Mononuclear cell (primary cell): ENCODE data around the gene UGT1A5. TPM values are rescaled to one million over a fixed set of nuclear protein-coding genes. Genes with fewer than 3 reads are reported as not detected.
"Not testable (repeated sequence)": the region's sequence is repeated elsewhere in the genome, so short reads cannot be mapped to it uniquely, and the experiment has no call there.

ENCODE experiments used
- H3K27me3 ChIP-seq: 2 replicates; pipeline ENCODE4 v1.6.0; 2011; ENCODE audit warnings: low read length, control low read depth; ENCODE audit not compliant: insufficient read depth
- H3K4me1 ChIP-seq: 2 replicates; pipeline ENCODE4 v1.5.1; 2011; ENCODE audit warnings: mild to moderate bottlenecking, low read length, control low read depth; ENCODE audit not compliant: insufficient read depth
- H3K4me3 ChIP-seq: 2 replicates; pipeline ENCODE4 v1.5.1; 2011; ENCODE audit warnings: mild to moderate bottlenecking, low read length, moderate library complexity
- H3K9me3 ChIP-seq: 2 replicates; pipeline ENCODE4 v1.5.1; 2011; ENCODE audit warnings: low read depth, mild to moderate bottlenecking, control low read depth, low read length
- total RNA-seq: library from RNA; depleted of rRNA; stranded (reverse); fragments of >200 nt; gene quantifications from one replicate; pipeline ENCODE4 v1.2.3, GENCODE V29; 2012

Gene UGT1A5
- total RNA-seq, 1 donor = not detected

DNA sequence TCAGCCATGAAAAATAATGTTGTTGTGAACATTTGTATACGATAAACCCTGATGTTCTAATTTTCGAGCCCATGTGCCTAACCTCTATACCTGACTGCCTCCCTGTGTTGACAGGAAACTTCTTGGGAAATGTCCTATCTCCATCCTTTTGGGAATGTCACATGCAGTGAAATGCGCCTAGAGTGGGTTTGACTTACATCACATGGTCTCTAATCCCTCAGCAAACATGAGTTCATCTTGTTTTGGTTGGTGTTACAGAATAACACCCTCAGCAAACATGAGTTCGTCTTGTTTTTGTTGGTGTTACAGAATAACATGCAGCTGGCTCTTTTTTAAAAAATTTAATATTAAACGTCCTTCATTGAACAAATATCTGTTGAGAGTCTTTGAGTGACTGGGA, 24.4 kb upstream of the UGT1A5 start:
- H3K27me3 ChIP-seq = no peaks in the 10 kb centered on the region
- no peak overlapping the region for H3K4me3 ChIP-seq
- H3K4me1 ChIP-seq = no peaks in the 10 kb centered on the region
- H3K9me3 ChIP-seq = no peaks in the 10 kb centered on the region

DNA sequence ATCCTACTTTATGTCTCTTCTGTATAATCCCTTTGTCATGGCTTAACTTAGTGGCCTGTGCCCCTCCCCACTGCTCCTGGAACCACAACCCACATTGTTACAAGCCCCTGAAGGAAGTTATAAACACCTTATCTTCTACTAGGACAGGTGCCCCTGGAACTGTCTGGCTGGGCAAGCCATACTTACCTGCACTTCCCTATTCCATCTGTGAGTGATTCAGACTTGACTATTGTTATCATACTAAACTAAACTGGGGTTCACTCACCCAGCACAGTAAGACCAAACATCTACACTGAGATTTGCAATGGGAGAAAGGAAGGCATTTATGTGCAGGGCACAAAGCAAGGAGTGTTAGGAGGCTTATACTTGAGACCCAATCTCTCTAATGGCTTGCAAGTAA, 23.7 kb upstream of the UGT1A5 start:
- Histone ChIP-seq H3K4me1 (no peaks in the 10 kb centered on the region), H3K27me3 (no peaks in the 10 kb centered on the region), H3K9me3 (no peaks in the 10 kb centered on the region), H3K4me3 (no peak overlapping the region)

DNA sequence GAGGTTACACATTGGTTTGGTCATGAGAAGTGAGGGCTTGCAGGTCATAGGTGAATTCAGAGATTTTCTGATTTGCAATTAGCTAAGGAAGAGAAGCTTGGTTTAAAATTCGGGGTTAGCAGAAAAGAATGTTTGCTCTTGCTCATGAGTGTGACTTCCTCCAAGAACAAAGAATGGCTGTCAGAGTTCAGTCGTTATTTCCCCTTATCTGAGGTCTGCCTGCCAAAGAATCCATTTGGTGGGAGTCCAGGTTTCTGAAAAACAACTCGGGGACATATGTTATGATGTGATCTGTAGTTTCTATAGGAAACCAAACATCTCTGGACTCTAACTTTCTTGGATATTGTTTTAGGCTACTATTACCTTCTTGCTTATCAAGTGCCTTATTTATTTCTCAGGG, 23.2 kb upstream of the UGT1A5 start:
- Histone ChIP-seq H3K27me3 (no peaks in the 10 kb centered on the region), H3K4me1 (no peaks in the 10 kb centered on the region), H3K9me3 (no peaks in the 10 kb centered on the region), H3K4me3 (no peak overlapping the region)

DNA sequence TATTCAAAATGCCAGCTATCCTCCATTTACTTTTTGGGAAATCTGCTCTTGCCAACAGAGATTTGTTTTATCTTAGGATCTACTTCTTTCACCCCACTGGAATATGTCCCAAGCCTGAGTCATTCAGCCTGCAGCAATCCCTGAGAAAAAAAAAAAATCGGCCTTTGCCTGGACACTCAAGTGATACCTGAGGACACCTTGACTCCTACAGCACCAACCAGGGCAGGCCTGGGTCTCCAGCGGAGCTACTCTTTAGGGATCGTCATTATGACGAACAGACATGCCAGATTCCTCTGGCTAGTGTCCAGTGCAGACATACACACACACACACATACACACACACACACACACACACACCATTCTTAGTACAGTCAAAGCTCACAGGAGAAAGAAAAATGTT, 22.3 kb upstream of the UGT1A5 start:
- H3K4me1 ChIP-seq = no peaks in the 10 kb centered on the region
- no peaks in the 10 kb centered on the region for H3K27me3 ChIP-seq
- H3K4me3 ChIP-seq = no peak overlapping the region
- no peaks in the 10 kb centered on the region for H3K9me3 ChIP-seq

DNA sequence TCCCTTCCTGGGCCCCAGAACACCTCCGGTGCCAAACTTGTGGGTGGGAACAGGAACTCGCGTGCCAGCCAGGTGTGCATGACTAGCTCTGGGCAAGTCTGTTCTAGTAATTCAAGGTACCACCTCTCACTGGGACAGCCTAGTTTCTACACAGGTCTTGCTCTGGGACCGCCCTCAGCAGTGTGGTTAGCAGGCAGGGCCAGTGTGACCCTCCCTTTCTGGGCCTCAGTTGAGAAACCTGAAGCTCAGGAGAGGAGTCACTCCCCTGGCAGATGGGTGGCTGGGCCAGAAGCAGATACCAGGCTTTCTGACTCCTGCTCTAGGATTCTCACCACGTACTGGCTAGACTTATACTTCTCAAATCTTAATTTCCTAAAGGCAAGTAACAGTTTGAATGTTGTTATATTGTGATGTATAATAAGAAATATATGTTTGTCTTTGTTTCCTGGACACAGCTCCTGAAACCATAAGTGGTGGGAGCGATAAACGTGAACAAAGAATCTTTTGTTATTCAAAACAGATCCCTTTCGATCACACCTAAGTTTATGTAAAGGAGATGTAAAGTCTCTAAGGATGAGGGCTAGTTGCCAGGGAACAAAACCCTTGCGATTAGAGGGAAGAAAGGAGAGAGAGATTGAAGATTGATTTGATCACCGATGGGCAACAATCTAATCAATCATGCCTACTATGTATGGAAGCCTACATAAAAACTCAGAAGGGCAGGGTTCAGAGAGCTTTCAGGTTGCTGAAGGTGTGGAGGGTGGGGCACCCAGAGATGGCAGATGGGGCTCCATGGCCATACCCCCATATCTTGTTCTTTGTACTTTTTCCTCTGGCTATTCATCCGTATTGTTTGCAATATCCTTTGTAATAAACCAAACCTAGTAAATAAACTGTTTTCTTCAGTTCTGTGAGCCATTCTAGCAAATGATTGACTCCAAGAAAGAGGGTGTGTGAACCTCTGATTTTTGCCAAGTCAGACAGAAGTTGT, 21.0 kb upstream of the UGT1A5 start:
- Histone ChIP-seq H3K27me3 (no peaks in the 10 kb centered on the region), H3K9me3 (no peaks in the 10 kb centered on the region), H3K4me1 (no peaks in the 10 kb centered on the region), H3K4me3 (no peak overlapping the region)

DNA sequence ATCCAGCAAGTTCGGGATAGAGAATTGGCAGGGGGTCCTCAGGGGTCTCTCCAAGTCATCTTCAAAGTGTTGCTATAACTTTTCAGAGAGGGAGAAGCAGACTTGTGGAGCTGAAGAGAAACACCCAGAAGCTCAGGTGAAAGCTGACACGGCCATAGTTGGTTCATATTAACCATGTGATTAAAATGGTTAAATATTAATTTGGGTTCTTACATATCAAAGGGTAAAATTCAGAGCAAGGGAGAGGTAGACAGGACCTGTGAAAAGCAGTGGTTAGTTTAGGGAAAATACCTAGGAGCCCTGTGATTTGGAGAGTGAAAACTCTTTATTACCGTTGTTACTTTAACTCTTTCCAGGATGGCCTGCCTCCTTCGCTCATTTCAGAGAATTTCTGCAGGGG, 20.1 kb upstream of the UGT1A5 start, which contains the start of gene UGT1A6:
UGT1A6 (plus strand) TSS at position 243 of the 400 bp plus-strand sequence; CDS start at position 358, 115 bp downstream.
- no peaks in the 10 kb centered on the region for H3K27me3 ChIP-seq
- no peaks in the 10 kb centered on the region for H3K4me1 ChIP-seq
- no peak within 1 kb of the TSS for H3K4me3 ChIP-seq
- H3K9me3 ChIP-seq = no peaks in the 10 kb centered on the region

DNA sequence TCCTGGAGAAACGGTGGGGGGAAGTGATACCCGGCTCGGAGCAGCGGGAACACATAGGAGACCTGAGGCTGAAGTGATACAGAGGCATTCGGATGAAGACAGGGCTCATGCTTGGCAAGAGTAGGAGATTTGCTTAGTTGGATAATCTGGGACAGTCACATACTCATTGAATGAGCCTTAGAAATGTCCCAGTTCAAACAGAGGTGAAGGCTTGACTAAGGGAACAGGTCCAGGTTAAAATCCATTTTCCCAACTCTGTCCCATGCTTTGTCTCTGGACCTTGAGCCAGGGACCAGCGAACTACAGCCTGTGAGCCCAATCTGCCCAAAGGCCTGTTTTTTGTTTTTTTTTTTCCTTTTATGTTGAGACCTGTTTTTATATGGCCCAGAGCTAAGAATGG, 18.7 kb upstream of the UGT1A5 start:
- Histone ChIP-seq H3K4me3 (no peak overlapping the region), H3K27me3 (no peaks in the 10 kb centered on the region), H3K4me1 (no peaks in the 10 kb centered on the region), H3K9me3 (no peaks in the 10 kb centered on the region)

DNA sequence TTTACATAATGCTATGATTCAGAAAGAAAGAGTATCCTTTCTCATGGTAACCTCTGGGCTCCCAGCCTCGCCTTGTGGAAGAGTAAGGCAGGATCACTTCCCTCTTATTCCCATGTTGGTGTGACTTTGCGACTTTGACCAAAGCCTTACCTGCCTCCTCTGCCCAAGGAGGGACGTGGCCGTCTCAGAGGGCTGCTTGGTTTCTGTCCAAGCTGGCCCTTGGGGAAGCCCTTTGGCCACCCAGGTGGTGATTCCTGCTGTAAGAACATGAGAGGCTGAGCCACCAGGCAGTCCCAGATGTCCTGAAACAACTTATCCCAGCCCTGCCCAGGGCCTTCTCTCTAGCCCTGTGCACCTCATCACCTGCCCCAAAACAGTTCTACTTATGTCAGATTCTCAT, 14.0 kb upstream of the UGT1A5 start:
- no peaks in the 10 kb centered on the region for H3K9me3 ChIP-seq
- no peaks in the 10 kb centered on the region for H3K27me3 ChIP-seq
- no peak overlapping the region for H3K4me3 ChIP-seq
- H3K4me1 ChIP-seq = no peaks in the 10 kb centered on the region

DNA sequence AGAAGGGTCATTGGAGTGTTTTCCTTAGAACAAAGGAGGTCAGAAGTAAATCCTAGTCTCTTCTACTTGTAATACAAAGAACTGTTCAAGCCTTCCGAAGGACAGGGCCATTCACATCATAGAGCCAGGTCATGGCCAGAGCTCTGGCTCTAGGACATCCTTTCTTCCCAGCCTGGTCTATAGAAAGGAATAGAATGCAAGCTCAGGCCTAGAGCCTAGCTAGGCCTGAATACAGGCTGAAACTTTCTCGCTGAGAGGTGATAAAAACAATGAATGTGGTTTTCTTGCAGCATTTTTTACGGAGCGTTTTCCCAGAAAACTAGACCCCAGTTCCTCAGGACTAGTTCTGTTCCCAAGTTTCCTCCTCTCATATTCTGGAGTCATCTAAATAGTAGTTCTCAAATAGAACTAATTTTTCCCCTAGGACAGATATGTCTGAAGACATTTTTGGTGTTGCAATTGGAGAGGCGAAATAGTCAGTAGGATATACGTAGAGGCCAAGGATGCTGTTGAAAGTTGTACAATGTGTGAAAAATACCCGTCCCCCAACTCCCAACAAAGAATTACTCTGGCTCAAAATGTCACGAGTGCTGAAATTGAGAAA, 13.2 kb upstream of the UGT1A5 start:
- Histone ChIP-seq H3K9me3 (no peaks in the 10 kb centered on the region), H3K4me1 (no peaks in the 10 kb centered on the region), H3K27me3 (no peaks in the 10 kb centered on the region), H3K4me3 (no peak overlapping the region)

DNA sequence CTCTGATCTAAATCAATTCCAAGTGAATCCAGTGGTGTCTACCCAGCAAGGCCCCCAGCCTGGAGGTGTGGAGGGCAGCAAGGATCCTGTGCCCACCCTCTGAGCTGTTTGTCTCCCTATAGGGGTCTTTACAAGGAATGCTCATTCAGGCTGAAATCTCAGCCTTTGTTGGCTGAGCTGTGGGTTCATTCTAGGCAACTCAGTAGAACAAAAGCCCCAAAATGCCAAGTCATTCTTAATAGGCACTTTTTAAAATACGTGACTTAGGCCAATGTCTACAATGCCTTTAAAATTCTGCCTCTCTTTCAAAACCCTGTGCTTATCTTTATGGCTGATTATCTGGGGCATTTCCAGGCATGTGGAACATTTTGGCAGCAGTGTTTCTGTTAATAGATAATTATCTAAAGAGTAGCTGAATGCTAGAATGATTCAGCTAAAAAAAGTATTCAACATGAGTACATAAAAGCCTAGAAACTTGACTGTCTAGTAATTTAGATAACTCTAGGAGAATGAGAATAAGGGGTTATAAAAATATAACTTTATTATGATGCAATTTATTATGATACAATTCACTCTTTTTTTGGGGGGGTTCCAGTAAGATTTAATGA, 12.6 kb upstream of the UGT1A5 start:
- Histone ChIP-seq H3K4me1 (no peaks in the 10 kb centered on the region), H3K9me3 (no peaks in the 10 kb centered on the region), H3K27me3 (no peaks in the 10 kb centered on the region), H3K4me3 (no peak overlapping the region)

DNA sequence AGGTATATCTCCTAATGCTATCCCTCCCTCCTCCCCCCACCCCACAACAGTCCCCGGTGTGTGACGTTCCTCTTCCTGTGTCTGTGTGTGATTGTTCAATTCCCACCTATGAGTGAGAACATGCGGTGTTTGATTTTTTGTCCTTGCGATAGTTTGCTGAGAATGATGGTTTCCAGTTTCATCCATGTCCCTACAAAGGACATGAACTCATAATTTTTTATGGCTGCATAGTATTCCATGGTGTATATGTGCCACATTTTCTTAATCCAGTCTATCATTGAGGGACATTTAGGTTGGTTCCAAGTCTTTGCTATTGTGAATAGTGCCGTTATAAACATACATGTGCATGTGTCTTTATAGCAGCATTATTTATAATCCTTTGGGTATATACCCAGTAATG, 11.9 kb upstream of the UGT1A5 start:
- not testable (repeated sequence) for H3K9me3 ChIP-seq, H3K27me3 ChIP-seq, H3K4me1 ChIP-seq, H3K4me3 ChIP-seq

DNA sequence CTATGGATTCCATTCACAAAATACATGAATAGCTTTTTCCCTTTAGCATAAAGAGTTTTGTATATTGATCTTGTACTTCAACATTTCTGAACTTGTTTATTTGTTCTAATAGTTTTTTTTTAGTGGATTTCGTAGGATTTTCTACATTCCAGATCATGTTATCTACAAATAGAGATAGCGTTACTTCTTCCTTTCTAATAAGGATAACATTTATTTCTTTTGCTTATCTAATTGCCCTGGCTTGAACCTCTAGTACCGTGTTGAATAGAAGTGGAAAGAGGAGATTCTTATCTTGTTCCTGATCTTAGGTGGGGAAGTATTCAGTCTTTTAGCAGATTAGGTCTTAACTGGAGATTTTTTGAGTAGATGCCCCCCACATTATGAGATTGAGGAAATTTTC, 10.5 kb upstream of the UGT1A5 start:
- Histone ChIP-seq H3K9me3 (no peaks in the 10 kb centered on the region), H3K27me3 (no peaks in the 10 kb centered on the region), H3K4me3 (no peak overlapping the region), H3K4me1 (no peaks in the 10 kb centered on the region)

DNA sequence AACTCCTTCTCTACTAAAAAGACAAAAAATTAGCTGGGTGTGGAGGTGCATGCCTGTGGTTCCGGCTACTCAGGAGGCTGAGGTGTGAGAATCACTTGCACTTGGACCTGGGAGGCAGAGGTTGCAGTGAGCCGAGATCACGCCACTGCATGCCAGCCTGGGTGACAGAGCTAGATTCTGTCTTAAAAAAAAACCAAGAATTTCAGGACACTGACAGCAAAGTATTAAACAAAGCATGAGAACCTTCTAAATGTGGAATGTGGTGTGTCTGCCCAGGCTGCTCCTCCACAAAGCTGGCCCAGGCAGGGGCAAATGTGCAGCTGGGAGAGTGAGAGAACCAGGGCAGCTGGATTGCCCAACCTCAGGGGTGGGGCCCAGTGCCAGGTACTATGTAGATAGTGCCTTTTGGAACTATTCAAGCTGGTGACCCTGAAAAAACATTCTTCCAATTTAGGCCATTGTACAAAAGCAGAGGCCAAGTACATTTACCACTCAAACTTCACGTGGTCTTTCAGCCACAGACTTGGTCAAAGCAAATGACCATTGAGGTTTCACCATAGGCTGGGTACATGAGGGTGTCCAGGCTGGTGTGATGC, 6.7 kb upstream of the UGT1A5 start:
- peaks cover 4% of the 10 kb centered on the region for H3K27me3 ChIP-seq
- H3K9me3 ChIP-seq = no peaks in the 10 kb centered on the region
- no peaks in the 10 kb centered on the region for H3K4me1 ChIP-seq
- H3K4me3 ChIP-seq = no peak overlapping the region

DNA sequence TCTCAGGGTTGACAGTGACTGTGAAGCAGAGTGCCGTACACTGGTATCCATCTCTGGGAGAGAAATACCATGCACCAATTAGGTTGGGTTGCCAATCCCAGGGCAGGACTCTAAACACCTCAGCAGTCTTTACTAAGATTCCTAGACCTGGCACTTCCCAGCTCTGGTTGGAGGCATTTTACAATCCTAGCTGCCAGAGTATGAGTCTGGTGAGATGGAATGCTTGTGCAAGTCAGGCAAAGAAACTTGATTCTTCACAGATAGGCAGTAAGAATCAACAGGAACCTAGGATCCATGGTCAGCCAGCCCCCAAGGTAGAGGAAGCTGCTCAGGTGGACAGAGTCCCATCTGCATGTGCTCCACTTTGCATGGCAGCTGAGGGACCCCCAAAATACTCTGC, 6.0 kb upstream of the UGT1A5 start:
- Histone ChIP-seq H3K4me1 (no peaks in the 10 kb centered on the region), H3K27me3 (peaks cover 4% of the 10 kb centered on the region), H3K9me3 (no peaks in the 10 kb centered on the region), H3K4me3 (no peak overlapping the region)
